GM23338 (cell line): Measurements from ENCODE around the gene COPS6.

Source experiments
- CTCF ChIP-seq, 2 experiments: fragments of 200-600 bp in 1 of 2; sonication (generic) in 1 of 2; conservative IDR thresholded peaks; 2 replicates each; pipeline versions ENCODE4 v1.5.1 to v1.6.1; 2016 to 2017; ENCODE audit warnings: antibody characterized with exemption in 2 of 2, low read depth in 2 of 2, mild to moderate bottlenecking in 2 of 2, moderate library complexity in 1 of 2
- EZH2 ChIP-seq: fragments of 200-600 bp; sonication (generic); IDR thresholded peaks from one replicate; pipeline ENCODE4 v1.8.0; 2017; ENCODE audit warnings: antibody characterized with exemption, mild to moderate bottlenecking, low read depth; ENCODE audit not compliant: unreplicated experiment
- EZH2phosphoT487 ChIP-seq: fragments of 200-600 bp; sonication (generic); IDR thresholded peaks from one replicate; pipeline ENCODE4 v1.8.1; 2018; ENCODE audit warnings: antibody characterized with exemption; ENCODE audit not compliant: unreplicated experiment
- JUNB ChIP-seq: IDR thresholded peaks from one replicate; pipeline ENCODE4 v1.6.1; 2016; ENCODE audit warnings: antibody characterized with exemption; ENCODE audit not compliant: unreplicated experiment
- NANOG ChIP-seq: IDR thresholded peaks from 2 replicates; pipeline ENCODE4 v1.6.1; 2016; ENCODE audit warnings: antibody characterized with exemption, borderline replicate concordance
- POLR2AphosphoS5 ChIP-seq: IDR thresholded peaks from 2 replicates; pipeline ENCODE4 v1.6.1; 2016; ENCODE audit warnings: antibody characterized with exemption, low read depth
- STAT1 ChIP-seq: IDR thresholded peaks from one replicate; pipeline ENCODE4 v1.6.1; 2016; ENCODE audit warnings: antibody characterized with exemption; ENCODE audit not compliant: unreplicated experiment

GRCh38 chr7:100057006-100057405, 31.8 kb upstream of the COPS6 start:
- TF ChIP-seq EZH2 (no peak), CTCF (conservative IDR thresholded peaks at IDR 0.05; ENCODE audit: low read depth in 2 of 2) (no peak), POLR2AphosphoS5 (no peak), JUNB (no peak), EZH2phosphoT487 (no peak), NANOG (no peak), STAT1 (no peak)
